HepG2 (cell line): ENCODE results near the gene PATZ1. TPM values are rescaled to one million over a fixed set of nuclear protein-coding genes. Genes with fewer than 3 reads are reported as not detected.
A peak's percentile ranks its signal among the peaks of the same experiment; 100 is the strongest.

ENCODE experiments used
- ATM ChIP-seq: fragments of 450-650 bp; IDR thresholded peaks from 2 replicates; pipeline ENCODE4 v1.7.1; 2017; ENCODE audit warnings: mild to moderate bottlenecking, borderline replicate concordance
- BCL6 ChIP-seq: IDR thresholded peaks from 2 replicates; pipeline ENCODE4 v1.6.1; 2016; ENCODE audit warnings: missing genetic modification reagents, missing compliant biosample characterization
- CHD2 ChIP-seq: IDR thresholded peaks from 2 replicates; pipeline ENCODE4 v1.6.1; 2011; ENCODE audit warnings: low read depth, low read length, improper control_type of control experiment
- GATAD1 ChIP-seq: IDR thresholded peaks from 2 replicates; pipeline ENCODE4 v1.6.1; 2016; ENCODE audit warnings: missing genetic modification reagents, missing compliant biosample characterization
- KMT2B ChIP-seq: IDR thresholded peaks from 2 replicates; pipeline ENCODE4 v1.6.1; 2016; ENCODE audit warnings: missing genetic modification reagents, missing compliant biosample characterization
- MAZ ChIP-seq, 2 experiments: sonication (generic) in 1 of 2; formaldehyde crosslinking in 1 of 2; IDR thresholded peaks; 2 replicates each; pipeline versions ENCODE4 v1.5.0 to v1.6.1; 2012 to 2020; ENCODE audit warnings: low read depth in 2 of 2, mild to moderate bottlenecking in 2 of 2, borderline replicate concordance in 1 of 2, improper control_type of control experiment in 1 of 2, low read length in 1 of 2, missing genetic modification reagents in 1 of 2, moderate library complexity in 1 of 2
- NFYB ChIP-seq: sonication (generic); formaldehyde crosslinking; IDR thresholded peaks from 2 replicates; pipeline ENCODE4 v1.4.0; 2020; ENCODE audit warnings: missing genetic modification reagents
- POLR2AphosphoS5 ChIP-seq: IDR thresholded peaks from 2 replicates; pipeline ENCODE4 v1.6.1; 2012; ENCODE audit warnings: low read depth, low read length
- SAP130 ChIP-seq: IDR thresholded peaks from 2 replicates; pipeline ENCODE4 v1.6.1; 2016; ENCODE audit warnings: low read depth
- TBL1XR1 ChIP-seq: fragments of 150-350 bp; IDR thresholded peaks from 2 replicates; pipeline ENCODE4 v1.6.1; 2014; ENCODE audit warnings: borderline replicate concordance, low read length; ENCODE audit not compliant: partially characterized antibody
- TGIF2 ChIP-seq: IDR thresholded peaks from 2 replicates; pipeline ENCODE4 v1.6.1; 2016; ENCODE audit warnings: control low read depth, missing compliant biosample characterization
- ZFP36L2 ChIP-seq: sonication (generic); formaldehyde crosslinking; IDR thresholded peaks from 2 replicates; pipeline ENCODE4 v1.4.0; 2020; ENCODE audit warnings: missing genetic modification reagents
- ZKSCAN5 ChIP-seq: sonication (generic); formaldehyde crosslinking; IDR thresholded peaks from 2 replicates; pipeline ENCODE4 v1.5.1; 2020; ENCODE audit warnings: mild to moderate bottlenecking, missing genetic modification reagents
- ZMAT3 ChIP-seq: sonication (generic); formaldehyde crosslinking; conservative IDR thresholded peaks from 2 replicates; pipeline ENCODE4 v1.7.0; 2021; ENCODE audit warnings: missing genetic modification reagents
- ZMYM3 ChIP-seq: sonication (generic); formaldehyde crosslinking; IDR thresholded peaks from 2 replicates; pipeline ENCODE4 v1.5.1; 2020; ENCODE audit warnings: mild to moderate bottlenecking, missing genetic modification reagents
- ZNF124 ChIP-seq: sonication (generic); formaldehyde crosslinking; IDR thresholded peaks from 2 replicates; pipeline ENCODE4 v1.4.0; 2020; ENCODE audit warnings: missing genetic modification reagents
- ZNF138 ChIP-seq: sonication (generic); formaldehyde crosslinking; IDR thresholded peaks from 2 replicates; pipeline ENCODE4 v1.5.0; 2020; ENCODE audit warnings: mild to moderate bottlenecking, low read depth, missing genetic modification reagents
- ZNF160 ChIP-seq: sonication (generic); formaldehyde crosslinking; IDR thresholded peaks from 2 replicates; pipeline ENCODE4 v1.8.0; 2022; ENCODE audit warnings: mild to moderate bottlenecking, inconsistent platforms, missing genetic modification reagents
- ZNF234 ChIP-seq: sonication (generic); formaldehyde crosslinking; conservative IDR thresholded peaks from 2 replicates; pipeline ENCODE4 v1.5.1; 2020; ENCODE audit warnings: mild to moderate bottlenecking, missing genetic modification reagents
- ZNF253 ChIP-seq: sonication (generic); formaldehyde crosslinking; IDR thresholded peaks from 2 replicates; pipeline ENCODE4 v1.8.0; 2022; ENCODE audit warnings: mild to moderate bottlenecking, missing genetic modification reagents, borderline replicate concordance
- ZNF350 ChIP-seq: sonication (generic); formaldehyde crosslinking; IDR thresholded peaks from 2 replicates; pipeline ENCODE4 v1.4.0; 2020; ENCODE audit warnings: mild to moderate bottlenecking, low read depth, missing genetic modification reagents, borderline replicate concordance
- ZNF879 ChIP-seq: sonication (generic); formaldehyde crosslinking; IDR thresholded peaks from 2 replicates; pipeline ENCODE4 v1.8.1; 2023; ENCODE audit warnings: missing genetic modification reagents
- polyA plus RNA-seq, 8 experiments: library from polyadenylated mRNA; depleted of rRNA in 3 of 8; stranded (reverse) in 7 of 8; unstranded in 1 of 8; fragments of >200 nt; fragmentation: Illumina TruSeq in 4 of 8; extraction: Trizol in 4 of 8; gene quantifications; 2 replicates each; pipeline versions ENCODE4 v1.2.1 to v1.2.3, GENCODE V29; 2011 to 2016; ENCODE audit warnings: low read depth in 4 of 8, missing spikeins in 1 of 8, mixed read lengths in 1 of 8; ENCODE audit not compliant: insufficient read depth in 1 of 8
- total RNA-seq, 5 experiments: library from RNA; depleted of rRNA; stranded (reverse); fragments of >200 nt; fragmentation: Illumina TruSeq; extraction: Trizol; gene quantifications; 2 replicates each; pipeline ENCODE4 v1.2.3, GENCODE V29; 2016; ENCODE audit warnings: low read depth in 1 of 5
- TF ChIP-seq, protein P1 (sequence below): sonication (generic); formaldehyde crosslinking; IDR thresholded peaks from 2 replicates; pipeline ENCODE4 v1.4.0; 2020; ENCODE audit warnings: missing genetic modification reagents, mild to moderate bottlenecking, borderline replicate concordance
- TF ChIP-seq, protein P2 (sequence below): sonication (generic); formaldehyde crosslinking; IDR thresholded peaks from 2 replicates; pipeline ENCODE4 v1.4.0; 2020; ENCODE audit warnings: missing genetic modification reagents, mild to moderate bottlenecking, borderline replicate concordance
- TF ChIP-seq, protein P3 (sequence below): sonication (generic); formaldehyde crosslinking; IDR thresholded peaks from 2 replicates; pipeline ENCODE4 v1.4.0; 2020; ENCODE audit warnings: missing genetic modification reagents
- TF ChIP-seq, protein P4 (sequence below): sonication (generic); formaldehyde crosslinking; IDR thresholded peaks from 2 replicates; pipeline ENCODE4 v1.8.0; 2022; ENCODE audit warnings: missing genetic modification reagents, low read depth, mild to moderate bottlenecking, borderline replicate concordance

Gene PATZ1
- total and polyA plus RNA-seq, 2 of the 13 experiments (the other 11 are each of a cell fraction or from before 2014, with no cell fraction given), result 24.9 to 30.5 TPM

DNA sequence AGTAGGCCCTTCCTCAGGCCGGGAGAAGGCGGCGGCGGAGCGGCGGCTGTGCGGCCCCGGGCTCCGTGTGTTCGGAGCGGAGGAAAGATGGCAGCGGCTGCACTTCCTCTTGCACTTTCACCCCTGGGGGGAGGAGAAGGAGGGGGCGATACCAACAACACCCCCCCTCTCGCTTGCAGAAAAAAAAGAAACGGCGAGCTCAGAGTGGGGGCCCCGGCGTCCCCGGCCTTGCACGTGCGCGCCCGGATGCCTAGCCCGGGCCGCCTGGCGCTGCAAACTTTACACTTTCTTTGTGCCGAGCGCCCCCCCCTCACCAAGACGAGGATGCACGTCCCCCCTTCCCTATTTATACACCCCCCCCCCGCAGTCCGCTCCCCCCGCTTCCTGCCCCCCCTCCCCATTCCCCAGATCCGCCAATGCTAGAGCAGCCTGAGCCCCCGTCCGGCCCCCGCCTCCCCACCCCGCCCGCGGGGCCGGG lies at the start of gene PATZ1 (continued):
- TF ChIP-seq TBL1XR1, result peak; percentile 33
- TF ChIP-seq MAZ (IDR thresholded peaks at IDR 0.05; ENCODE audit: borderline replicate concordance, low read depth, low read length), result peak; percentile 92
- TF ChIP-seq MAZ (CRISPR knock-in tag; IDR thresholded peaks at IDR 0.05; ENCODE audit: low read depth), result peak; percentile 38; the same call in 1 of the 2 replicates
- TF ChIP-seq ZNF160 (CRISPR knock-in tag), result peak; percentile 44; the same call in 1 of the 2 replicates
- TF ChIP-seq ZNF124 (CRISPR knock-in tag), result no peak
- peak; percentile 63 for TF ChIP-seq POLR2AphosphoS5
- TF ChIP-seq NFYB, result no peak
- TF ChIP-seq ZNF138 (CRISPR knock-in tag), result no peak
- no peak for TF ChIP-seq BCL6 (CRISPR knock-in tag)
- TF ChIP-seq ZKSCAN5 (CRISPR knock-in tag), result no peak
- TF ChIP-seq, protein P1, sequence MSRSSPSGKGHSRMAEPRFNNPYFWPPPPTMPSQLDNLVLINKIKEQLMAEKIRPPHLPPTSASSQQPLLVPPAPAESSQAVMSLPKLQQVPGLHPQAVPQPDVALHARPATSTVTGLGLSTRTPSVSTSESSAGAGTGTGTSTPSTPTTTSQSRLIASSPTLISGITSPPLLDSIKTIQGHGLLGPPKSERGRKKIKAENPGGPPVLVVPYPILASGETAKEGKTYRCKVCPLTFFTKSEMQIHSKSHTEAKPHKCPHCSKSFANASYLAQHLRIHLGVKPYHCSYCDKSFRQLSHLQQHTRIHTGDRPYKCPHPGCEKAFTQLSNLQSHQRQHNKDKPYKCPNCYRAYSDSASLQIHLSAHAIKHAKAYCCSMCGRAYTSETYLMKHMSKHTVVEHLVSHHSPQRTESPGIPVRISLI (CRISPR knock-in tag), result peak; percentile 91
- no peak for TF ChIP-seq SAP130 (CRISPR knock-in tag)
- TF ChIP-seq, protein P2, sequence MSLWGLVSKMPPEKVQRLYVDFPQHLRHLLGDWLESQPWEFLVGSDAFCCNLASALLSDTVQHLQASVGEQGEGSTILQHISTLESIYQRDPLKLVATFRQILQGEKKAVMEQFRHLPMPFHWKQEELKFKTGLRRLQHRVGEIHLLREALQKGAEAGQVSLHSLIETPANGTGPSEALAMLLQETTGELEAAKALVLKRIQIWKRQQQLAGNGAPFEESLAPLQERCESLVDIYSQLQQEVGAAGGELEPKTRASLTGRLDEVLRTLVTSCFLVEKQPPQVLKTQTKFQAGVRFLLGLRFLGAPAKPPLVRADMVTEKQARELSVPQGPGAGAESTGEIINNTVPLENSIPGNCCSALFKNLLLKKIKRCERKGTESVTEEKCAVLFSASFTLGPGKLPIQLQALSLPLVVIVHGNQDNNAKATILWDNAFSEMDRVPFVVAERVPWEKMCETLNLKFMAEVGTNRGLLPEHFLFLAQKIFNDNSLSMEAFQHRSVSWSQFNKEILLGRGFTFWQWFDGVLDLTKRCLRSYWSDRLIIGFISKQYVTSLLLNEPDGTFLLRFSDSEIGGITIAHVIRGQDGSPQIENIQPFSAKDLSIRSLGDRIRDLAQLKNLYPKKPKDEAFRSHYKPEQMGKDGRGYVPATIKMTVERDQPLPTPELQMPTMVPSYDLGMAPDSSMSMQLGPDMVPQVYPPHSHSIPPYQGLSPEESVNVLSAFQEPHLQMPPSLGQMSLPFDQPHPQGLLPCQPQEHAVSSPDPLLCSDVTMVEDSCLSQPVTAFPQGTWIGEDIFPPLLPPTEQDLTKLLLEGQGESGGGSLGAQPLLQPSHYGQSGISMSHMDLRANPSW (CRISPR knock-in tag), result no peak
- no peak for TF ChIP-seq ZMYM3 (CRISPR knock-in tag)
- TF ChIP-seq, protein P3, sequence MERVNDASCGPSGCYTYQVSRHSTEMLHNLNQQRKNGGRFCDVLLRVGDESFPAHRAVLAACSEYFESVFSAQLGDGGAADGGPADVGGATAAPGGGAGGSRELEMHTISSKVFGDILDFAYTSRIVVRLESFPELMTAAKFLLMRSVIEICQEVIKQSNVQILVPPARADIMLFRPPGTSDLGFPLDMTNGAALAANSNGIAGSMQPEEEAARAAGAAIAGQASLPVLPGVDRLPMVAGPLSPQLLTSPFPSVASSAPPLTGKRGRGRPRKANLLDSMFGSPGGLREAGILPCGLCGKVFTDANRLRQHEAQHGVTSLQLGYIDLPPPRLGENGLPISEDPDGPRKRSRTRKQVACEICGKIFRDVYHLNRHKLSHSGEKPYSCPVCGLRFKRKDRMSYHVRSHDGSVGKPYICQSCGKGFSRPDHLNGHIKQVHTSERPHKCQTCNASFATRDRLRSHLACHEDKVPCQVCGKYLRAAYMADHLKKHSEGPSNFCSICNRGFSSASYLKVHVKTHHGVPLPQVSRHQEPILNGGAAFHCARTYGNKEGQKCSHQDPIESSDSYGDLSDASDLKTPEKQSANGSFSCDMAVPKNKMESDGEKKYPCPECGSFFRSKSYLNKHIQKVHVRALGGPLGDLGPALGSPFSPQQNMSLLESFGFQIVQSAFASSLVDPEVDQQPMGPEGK (CRISPR knock-in tag), result peak; percentile 99
- no peak for TF ChIP-seq ZMAT3 (CRISPR knock-in tag)
- TF ChIP-seq ZFP36L2 (CRISPR knock-in tag), result no peak
- peak; percentile 28; the same call in 1 of the 2 replicates for TF ChIP-seq GATAD1 (CRISPR knock-in tag)
- 0 out of 2 replicates have a peak, but pooled peaks have one; percentile 3 for TF ChIP-seq ZNF234 (CRISPR knock-in tag)
- peak; percentile 4; the same call in 1 of the 2 replicates for TF ChIP-seq ZNF350
- 0 out of 2 replicates have a peak, but pooled peaks have one; percentile 25 for TF ChIP-seq KMT2B (CRISPR knock-in tag)
- no peak for TF ChIP-seq ZNF253 (CRISPR knock-in tag)
- no peak for TF ChIP-seq CHD2
- no peak; the same call in 1 of the 2 replicates for TF ChIP-seq TGIF2 (CRISPR knock-in tag)
- TF ChIP-seq, protein P4, sequence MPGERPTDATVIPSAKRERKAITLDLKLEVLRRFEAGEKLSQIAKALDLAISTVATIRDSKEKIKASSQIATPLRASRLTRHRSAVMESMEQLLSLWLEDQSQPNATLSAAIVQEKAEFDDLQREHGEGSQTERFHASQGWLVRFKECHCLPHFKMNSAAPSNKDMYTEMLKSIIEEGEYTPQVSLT (CRISPR knock-in tag), result no peak
- no peak for TF ChIP-seq ATM
- 0 out of 2 replicates have a peak, but pooled peaks have one; percentile 9 for TF ChIP-seq ZNF879 (CRISPR knock-in tag)
